C4-2B (cell line): ENCODE measurements around the gene RPL32.
"Not testable (repeated sequence)": the region's sequence is repeated elsewhere in the genome, so short reads cannot be mapped to it uniquely, and the experiment has no call there.

Experiments
- H3K27ac ChIP-seq: fragments of 450-650 bp; 2 replicates; pipeline ENCODE4 v1.5.1; 2017
- CTCF ChIP-seq: fragments of 450-650 bp; conservative IDR thresholded peaks from 2 replicates; pipeline ENCODE4 v1.5.1; 2017; ENCODE audit warnings: mild to moderate bottlenecking
- ZFX ChIP-seq: fragments of 450-650 bp; IDR thresholded peaks from 2 replicates; pipeline ENCODE4 v1.6.1; 2017

RPL32 gene

DNA sequence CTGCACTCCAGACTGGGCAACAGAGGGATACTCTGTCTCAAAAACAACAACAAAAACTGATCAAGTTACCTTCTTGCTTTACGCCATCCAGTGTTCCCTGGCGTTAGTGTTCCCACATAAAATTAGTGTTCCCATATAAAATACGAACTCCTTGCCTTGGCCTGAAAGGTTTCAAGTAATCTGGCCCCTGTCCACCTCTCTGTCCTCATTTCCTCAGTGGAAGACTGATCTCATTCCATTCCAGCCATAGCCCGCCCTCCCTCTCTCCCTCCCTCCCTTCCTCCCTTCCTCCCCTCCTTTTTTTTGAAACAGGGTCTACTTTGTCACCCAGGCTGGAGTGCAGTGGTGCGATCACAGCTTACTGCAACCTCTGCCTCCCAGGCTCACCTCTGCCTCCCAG, 47.7 kb downstream of the RPL32 start:
- TF ChIP-seq ZFX (no peak), CTCF (no peak)
- no peak overlapping the region for H3K27ac ChIP-seq

DNA sequence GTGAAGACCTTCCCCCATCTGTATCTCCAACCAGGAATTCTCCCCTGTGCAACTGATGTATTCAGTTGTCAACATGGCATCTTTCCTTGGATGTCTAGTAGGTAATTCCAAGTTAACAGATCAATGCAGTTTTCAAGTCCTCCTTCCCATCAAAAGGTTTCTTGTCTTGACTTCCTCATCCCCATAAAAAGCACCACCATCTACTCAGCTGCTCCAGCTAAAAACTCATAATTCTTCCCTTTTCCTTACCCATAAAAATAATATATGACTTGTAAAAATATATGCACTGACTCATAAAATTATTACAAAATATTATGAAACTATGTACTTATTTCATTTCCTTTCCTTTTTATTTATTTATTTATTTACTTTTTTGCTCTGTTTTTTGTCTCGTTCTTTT, 49.9 kb downstream of the RPL32 start:
- no peak for TF ChIP-seq ZFX
- TF ChIP-seq CTCF = no peak
- H3K27ac ChIP-seq = no peak overlapping the region

- H3K27ac ChIP-seq = not testable (repeated sequence)
These were observed 53.2 kb downstream of the RPL32 start for GRCh38 chr3:12787967-12788690.

DNA sequence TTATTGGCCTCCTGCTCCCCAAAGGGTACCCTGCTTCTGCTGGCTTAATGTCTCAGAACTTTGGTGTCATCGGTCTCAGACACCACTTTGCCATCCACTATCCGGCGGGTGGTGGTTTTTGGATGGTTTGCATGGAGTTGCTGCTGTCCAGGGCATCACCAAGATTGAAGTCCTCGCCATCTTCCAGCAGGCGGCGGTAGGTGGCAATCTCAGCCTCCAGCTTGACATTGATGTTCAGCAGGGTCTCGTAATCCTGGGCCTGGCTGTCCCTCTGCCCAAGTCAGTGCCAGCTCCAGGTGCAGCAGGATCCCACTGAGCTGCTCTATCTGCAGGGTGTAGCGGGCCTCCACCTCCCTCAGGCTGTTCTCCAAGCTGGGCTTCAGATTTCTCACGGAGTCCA, 54.0 kb downstream of the RPL32 start:
- not testable (repeated sequence) for H3K27ac ChIP-seq

- TF ChIP-seq CTCF = no peak
- TF ChIP-seq ZFX = no peak
- H3K27ac ChIP-seq = no peak overlapping the region
These were observed 56.3 kb downstream of the RPL32 start for GRCh38 chr3:12785096-12785495.
